NCI-H446 treated with DMSO at 0.1 percent for 48 hours (cell line): ENCODE measurements around the gene TTR.

ENCODE experiments used
- DNase-seq: peaks from one replicate; lab custom pipeline; 2025; lab: John Stamatoyannopoulos, UW

The TTR gene

DNA sequence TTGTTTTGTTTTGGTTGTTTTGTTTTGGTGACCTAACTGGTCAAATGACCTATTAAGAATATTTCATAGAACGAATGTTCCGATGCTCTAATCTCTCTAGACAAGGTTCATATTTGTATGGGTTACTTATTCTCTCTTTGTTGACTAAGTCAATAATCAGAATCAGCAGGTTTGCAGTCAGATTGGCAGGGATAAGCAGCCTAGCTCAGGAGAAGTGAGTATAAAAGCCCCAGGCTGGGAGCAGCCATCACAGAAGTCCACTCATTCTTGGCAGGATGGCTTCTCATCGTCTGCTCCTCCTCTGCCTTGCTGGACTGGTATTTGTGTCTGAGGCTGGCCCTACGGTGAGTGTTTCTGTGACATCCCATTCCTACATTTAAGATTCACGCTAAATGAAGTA, at the start of gene TTR:
TSS of gene TTR (plus strand) at position 250 of the 400 bp plus-strand sequence. CDS start at position 276, 26 bp downstream.
- no peak for DNase-seq

DNA sequence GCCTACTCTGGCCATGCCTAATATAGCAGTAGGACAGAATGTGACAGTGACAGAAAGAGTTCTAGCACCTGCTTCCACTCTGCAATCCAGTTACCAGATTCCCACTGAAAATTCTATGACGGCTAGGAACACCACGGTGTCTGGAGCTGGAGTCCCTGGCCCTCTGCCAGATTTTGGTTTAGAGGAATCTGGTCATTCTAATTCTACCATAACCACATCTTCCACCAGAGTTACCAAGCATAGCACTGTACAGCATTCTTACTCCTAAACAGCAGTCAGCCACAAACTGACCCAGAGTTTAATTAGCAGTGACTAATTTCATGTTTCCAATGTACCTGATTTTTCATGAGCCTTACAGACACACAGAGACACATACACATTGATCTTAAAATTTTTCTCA, 45.2 kb upstream of the TTR start:
- no peak for DNase-seq

DNA sequence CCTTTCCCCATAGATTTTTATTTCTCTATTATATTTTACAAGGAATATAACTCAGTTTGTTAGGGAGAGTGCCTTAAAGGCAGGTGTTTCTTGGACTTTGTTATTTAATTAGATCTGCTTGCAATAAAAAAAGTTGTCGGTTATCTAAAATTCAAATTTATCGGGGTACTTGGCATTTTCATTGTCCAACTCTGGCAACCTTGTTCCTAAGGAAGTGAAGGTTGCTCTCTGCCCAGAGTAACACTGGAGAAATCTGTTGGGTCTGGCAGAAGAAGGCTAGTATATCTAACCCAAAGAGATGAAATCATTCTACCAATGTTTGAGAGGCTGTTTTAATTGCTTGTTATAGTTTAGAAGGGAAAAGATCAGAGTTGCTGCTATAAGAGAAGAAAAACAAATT, 42.8 kb upstream of the TTR start:
- no peak for DNase-seq

DNA sequence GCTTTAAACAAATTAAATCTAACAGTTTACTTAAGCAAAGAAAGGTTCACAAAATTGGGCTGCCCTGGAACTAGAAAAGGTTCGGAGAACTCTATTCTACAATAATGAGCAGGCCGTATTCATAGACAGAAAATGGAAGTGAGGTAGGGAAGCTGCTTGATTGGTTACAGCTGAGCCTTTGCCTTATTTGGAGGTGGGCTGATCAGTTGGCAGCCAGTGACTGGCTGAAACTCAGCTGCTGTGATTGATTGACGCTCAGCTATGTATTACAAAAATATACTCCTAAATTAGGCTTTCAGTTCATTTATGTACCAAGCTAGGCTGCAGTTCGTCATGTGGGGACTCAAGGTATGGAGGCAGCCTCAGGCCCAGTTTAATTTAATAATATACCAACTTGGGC, 42.3 kb upstream of the TTR start:
- DNase-seq, result no peak

DNA sequence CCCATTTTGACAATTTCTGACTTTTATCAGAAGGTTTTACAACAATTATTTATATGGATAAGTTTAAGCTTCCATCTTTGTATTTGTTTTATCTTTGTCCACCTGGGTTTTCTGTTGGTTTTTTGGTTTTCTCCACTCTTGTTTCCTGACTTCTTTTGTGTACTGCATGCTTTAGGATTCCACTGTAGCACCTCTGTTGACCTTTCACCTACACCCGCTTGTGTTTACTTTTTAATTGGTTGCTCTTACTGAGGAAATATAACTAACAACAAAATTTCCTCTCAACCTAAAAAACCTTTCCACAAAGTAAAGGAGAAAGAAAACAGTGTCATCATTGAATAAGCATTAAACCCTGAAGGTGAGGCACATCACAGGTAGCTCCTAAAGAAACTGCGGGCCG, 39.8 kb upstream of the TTR start:
- DNase-seq, result no peak

DNA sequence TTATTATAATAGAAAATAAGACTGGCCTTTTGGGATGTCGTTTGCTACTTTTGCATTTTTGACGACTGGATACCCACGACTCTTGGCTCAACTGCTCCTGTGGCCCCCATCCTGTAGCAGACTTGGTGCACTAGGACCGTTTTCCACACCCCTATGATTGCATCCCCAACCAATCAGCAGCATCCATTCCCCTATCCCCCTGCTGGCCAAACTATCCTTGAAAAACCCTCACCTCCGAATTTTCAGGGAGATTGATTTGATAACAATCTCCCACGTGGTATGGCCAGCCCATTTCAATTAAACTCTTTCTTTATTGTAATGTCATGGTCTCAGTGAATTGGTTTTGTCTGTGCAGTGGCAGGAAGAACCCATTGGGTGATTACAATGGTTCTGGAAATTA, 37.9 kb upstream of the TTR start:
- no peak for DNase-seq

DNA sequence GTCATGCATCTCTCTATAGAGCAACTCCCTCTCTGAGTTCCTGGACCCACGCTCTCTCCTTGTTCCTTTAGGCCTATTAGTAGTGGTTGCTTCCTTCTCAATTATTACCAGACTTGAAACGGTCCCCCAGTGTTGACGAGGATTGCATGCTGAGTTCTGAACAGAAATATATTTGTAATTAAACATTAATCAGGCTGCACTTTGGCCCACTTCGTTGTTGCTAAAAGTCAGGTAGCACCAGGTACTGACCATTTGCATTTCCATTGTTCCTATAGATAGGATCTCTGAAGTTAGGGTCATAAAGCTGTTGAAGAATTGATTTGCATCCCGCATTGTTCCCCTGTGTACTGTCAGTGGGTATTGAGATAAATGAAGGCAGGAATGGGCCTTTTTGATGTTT, 36.9 kb upstream of the TTR start:
- DNase-seq, result no peak

DNA sequence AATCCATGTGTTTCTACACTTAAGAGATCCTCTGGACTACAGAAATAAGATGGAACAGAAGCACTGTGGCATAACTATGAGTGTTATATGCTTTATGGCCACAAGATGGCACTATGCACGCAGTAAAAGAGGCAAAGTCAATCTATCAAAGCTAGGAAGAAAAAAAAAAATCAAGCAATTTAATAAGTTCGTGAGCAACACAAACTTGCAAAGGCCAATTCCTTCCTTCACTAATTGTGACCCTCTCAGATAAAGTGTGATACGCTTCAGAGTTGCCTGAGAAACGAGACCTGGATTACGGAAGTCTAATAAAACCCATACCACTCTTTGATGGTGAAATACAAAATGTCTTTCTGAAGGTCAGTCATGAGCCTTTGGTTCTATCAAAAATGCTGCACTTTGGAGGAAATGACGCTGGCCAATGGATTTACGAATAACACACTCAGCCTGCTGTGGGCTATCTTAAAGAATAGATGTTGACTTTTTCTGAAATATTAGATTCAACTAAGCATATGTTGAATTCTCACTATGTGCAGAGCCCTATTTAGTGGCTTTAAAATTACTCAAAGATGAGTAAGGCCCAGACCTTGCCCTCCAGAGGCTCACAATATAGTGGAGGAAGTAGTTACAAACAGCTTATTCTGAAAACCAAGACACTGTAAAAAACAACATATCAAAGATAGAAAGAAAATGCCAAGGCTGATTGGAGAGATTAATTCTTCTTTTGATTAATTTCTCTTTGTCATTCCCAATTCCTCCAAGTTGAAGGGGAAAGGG, 35.5 kb upstream of the TTR start:
- peak; percentile 4 for DNase-seq

DNA sequence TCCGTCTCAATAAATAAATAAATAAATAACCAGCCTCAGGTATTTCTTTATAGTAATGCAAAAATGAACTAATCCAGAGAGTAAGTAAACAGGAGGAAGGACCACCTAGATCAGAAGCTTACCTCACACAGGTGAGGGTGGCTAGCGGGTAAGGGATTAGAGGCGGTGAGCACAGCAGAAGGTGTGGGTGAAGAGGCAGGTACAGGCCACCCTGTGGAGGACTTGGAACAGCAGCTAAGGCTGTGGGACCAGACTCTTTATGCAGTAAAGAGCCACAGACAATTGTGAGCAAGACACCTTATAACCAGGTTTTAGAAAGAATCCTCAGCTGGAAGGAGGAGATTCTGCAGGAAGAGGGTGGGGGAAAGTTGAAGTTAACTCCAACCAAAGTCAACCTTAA, 34.2 kb upstream of the TTR start:
- no peak for DNase-seq

DNA sequence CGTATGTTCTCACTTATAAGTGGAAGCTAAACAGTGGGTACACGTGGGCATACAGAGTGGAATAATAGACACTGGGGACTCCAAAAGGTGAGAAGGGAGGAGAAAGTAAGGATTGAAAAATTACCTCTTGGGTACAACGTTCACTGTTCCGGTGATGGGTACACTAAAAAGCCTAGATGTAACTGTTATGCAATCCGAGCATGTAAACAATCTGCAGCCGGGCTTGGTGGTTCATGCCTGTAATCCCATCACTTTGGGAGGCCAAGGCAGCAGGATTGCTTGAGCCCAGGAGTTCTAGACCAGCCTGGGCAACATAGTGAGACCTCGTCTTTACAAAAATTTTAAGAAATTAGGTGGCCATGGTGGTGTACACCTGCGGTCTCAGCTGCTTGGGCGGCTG, 33.1 kb upstream of the TTR start:
- DNase-seq, result no peak

DNA sequence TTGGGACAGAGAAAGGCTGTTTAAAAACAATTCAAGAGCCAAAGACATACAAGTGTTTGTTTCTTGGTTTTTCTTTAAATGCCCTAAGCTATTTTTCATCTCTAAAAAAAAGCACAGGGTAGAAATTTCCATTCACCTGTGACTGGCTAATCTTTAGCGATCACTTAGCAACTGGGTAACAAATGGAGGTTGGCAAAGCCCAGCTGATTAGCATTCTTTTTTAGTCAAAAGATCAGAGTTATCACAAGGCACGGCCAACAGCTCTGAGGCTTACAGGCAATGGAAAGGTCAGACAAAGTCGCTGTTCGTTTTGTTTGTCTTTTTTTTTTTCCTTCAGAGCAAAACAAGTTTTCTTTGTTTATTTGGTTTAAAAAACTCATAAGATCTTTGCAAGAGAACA, 29.0 kb upstream of the TTR start:
- no peak for DNase-seq

DNA sequence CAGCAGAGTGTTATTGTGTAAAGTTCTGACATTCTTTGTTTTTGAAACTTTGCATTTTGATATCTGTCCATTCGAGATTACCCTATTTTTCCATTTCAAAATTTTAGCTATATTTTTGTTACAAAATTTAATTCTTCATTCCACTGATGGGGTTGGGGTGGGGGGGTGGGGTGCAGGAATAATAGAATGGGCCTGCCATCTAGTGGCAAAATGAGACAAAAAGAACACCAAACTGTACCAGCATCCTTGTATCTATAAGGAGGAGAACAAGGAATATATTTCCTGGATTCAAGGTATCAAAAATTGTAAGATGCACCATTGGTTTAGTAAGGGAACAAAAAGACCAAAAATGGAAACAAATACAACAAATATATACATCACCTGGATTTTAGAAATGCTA, 27.9 kb upstream of the TTR start:
- DNase-seq, result no peak

DNA sequence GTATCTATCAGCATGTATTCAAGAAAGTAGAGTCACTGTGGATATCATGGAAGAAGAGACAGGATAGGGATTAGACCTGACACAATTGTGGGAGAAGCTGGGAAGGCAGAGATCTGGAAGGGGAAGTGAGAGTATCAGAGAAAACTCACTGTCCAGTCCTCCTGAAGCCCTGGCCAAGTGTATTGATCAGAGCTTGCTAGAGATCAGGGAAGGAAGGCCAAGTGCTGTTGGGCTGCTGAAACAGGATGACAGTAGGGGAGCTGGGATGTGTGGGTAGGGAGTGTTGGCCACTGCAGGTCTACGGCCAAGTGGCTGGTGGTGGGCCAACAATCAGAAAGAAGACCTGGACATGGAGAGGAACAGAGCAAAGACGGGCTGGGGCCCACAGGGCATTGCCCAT, 26.3 kb upstream of the TTR start:
- no peak for DNase-seq

DNA sequence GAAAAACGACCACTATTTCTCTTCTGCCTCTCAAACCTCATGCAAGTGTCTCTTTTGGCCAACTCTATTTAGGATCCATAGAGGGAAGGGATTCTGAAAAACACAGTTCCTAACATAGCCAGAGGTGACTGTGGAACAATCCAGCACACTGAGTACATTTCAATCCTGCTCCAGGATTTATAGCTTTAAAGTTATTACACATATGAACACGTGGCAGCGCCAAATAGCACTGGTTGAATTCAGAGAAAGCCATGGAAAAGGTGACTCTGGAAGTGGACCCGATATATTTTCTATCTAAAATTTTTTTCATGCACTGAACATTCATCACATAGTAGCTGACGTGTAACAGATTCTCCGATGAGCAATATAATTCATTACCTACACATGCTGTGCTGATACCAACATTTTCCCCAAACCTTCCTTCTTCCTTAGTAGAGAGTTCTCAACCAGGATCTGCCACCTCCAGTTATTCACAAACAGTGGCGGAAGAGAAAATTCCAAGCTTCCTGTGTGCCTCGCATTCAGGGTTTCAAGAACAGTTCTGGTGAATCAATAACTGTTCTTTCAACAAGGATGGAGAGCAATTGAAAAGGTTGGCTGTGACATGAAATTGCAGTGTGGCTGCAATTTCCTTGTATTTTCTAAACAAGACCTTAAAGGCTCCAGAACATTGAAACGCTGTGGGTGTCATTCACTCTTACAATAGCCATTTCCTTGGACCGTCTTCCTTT, 25.7 kb upstream of the TTR start:
- no peak for DNase-seq

DNA sequence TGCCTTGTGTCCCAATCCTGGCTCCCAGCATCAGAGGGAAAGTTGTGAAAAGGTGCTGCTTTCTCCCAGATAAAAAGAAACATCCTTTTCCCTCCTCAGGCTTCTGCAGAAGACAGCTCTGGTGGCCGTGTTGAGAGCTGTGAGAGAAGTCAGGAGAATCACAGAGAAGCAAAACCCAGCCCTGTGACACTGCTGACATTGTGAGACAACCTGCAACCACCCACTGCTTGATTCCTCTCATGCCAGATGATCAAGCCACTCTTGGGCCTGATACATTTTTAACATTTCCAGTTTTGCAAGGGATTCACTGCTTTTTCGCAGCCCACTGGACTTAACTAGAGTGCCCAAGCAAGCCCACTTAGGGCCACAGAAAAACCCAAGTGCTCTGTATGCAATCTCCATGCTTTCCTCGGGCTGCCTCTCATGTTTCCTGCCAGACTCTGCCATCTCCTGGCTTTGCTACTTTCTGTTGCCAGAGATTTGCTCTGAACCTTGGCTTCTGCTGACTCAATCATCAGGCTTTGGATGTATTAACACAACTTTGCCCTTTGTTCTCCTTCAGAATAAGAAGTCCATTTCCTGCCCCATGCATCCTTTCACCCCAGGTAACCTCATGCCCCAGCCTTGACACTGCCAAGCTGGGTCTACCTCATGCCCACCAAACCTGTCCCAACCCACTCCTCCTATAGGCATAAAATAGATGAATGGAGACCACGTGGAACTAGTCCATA, 24.9 kb upstream of the TTR start:
- no peak for DNase-seq

DNA sequence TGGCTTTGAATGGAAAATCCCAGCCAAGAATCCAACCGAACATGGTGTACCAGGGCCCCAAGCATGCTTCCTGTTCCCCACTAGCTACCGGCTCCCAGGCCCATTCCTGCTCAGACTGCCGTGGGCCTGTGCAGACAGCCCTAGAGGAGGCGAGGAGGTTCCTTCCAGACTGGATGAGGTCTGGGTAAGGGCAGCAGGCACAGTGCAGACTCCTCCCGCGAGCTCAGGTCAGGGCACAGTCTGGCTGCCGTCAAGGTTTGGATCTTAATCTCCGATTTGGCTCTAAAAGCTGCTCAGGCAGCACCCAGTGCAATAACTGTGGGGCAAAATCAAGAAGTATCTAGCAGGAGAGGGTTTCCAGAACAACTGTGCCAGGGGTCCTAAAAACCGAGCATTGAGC, 19.3 kb upstream of the TTR start:
- DNase-seq, result no peak

DNA sequence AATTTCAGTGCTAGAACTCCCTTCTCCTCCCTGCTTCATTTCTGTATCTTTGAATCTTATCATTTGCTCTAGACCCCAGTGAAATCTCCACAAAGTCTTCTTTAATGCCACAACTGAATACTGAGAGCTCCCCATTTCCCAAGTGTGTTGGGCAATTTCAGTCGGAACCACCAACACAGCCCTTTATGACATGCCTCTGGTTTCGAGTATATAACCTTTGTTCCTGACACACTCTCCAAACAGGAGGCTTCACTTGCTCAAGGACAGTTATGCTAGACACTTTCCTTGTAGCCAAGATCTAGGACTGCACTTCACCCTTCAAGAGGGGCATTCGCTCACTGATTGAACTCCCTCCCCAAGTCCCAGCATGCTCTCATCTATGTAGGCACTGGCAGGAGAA, 18.6 kb upstream of the TTR start:
- DNase-seq, result no peak

DNA sequence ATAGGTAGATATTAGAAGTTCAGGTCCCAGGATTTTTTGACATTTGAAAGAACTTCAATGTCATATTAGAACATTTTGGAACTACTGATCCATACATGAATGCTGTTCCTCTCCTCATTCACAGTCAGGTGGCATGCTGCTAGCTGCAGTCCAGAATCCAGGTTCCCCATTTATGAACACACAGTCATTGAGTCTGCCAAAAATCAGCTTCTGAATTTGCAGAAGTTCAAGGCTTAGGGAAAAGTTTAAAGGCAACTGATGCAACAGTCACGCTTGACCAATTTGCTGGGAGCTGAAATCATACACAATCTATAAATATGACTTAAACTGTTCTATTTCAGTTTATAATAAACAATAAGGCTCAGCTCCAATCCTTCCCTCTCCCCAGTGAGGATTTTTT, 17.3 kb upstream of the TTR start:
- no peak for DNase-seq

DNA sequence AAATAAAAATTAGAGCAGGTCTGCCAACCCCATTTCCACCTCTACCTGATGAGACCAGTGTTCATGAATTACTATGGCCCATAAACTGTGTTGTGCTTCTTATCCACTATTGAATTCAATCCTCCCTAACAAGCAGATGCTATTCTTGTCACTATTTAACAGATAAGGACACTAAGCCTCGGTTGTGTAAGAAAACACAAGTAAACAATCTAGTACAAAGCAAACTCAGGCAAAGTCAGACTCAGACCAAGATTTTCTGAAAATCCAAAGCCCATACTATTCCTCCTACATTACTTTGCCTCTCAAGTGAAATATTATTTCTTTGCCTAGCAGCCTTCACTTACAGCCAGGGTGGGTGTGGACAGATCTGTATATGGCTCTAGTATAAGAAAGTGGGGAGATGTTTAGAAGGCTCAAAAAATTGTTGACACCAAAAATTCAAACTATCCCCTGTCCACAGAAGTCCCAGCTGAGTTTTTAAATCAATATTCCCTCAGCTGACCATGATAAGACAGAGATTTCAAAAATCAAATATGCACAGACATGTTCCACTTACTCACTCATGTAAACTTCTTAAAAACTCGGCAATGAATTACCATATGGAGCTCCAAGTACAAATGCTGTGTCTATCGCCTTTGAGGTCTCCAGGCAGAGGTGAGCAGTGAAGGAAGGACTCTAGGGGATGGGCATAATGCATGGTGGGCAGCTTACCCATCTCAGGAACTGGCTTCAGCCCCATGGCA, 16.0 kb upstream of the TTR start:
- no peak for DNase-seq

DNA sequence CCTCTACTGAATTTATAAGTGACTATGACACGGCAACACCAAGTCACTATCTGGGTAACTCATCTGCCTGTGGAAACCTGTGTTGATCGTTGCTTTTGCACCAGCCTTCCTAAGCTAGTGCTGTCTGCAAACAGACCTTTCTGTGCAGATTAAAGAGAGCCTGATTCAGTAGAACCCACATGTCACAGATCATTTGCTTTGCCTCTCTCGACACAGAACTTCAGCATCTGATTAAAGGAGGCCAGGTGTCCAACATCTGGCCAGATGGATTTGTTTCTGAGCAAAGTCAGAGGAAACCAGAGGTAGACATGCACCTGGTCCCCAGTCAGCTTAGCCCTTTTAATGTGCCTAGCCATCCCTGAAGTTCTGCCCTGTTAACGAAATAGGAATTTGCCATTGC, 15.0 kb upstream of the TTR start:
- no peak for DNase-seq

DNA sequence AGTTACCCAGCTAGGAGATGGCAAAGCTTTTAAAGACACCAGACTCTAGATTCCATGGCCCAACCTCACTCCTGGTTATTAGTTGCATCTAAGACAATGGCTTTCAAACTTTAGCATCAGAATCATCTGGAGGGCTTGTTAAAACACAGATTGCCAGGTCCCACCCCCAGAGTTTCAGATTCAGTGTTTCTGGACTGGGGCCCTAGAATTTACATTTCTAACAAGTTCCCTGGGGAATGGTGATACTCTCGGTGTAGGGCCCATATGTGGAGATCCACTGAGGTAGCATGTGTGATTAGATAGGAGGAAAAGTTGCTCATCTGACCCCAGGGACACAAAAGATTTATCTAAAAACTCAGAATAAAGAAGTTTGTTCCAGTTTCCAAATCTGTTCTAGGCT, 14.5 kb upstream of the TTR start:
- no peak for DNase-seq

DNA sequence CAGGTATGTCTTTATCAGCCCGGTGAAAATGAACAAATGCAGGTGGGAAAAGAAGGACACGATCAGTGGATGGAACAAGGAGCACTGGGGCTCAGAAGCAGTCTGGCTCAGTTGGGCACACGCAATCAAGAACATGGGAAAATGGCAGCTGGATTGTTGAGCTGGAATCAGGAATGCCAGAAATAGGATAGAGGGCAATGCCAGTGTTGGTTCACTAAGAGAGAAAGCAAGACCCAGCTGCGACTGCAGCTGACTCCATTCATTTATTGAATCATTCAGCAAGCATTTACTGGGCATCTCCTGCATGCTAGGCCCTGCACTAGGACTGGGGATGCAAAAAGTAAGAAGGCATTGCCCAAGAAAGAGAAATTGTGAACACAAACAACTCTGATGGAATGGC, 13.6 kb upstream of the TTR start:
- DNase-seq, result no peak
